H1 (cell line): ENCODE measurements around the gene ABI1. TPM values are rescaled to one million over a fixed set of nuclear protein-coding genes. Genes with fewer than 3 reads are reported as not detected.
A peak's percentile ranks its signal among the peaks of the same experiment; 100 is the strongest.

Experiments
- CTCF ChIA-PET: fragments of 300-600 bp; sonication (Branson Sonifier 250); formaldehyde crosslinking; loops from one replicate; lab custom pipeline; 2021; ENCODE audit not compliant: partially characterized antibody; lab: Charles Lee
- POLR2A ChIA-PET: fragments of 300-600 bp; sonication (Branson Sonifier 250); formaldehyde crosslinking; loops from one replicate; lab custom pipeline; 2021; ENCODE audit warnings: inconsistent platforms; ENCODE audit not compliant: partially characterized antibody; lab: Charles Lee
- DNase-seq, 2 experiments: peaks; one replicate each; pipeline versions ENCODE4 v3.0.0 to v3.0.0-alpha.2; 2010 to 2022; ENCODE audit warnings: low spot score in 2 of 2, low read depth in 1 of 2, mixed read lengths in 1 of 2
- FAIRE-seq: peaks from 2 replicates; lab custom pipeline; 2011; peaks lifted over from hg19 to GRCh38; lab: Jason Lieb, UNC
- H2AFZ ChIP-seq: 2 replicates; pipeline ENCODE4 v1.8.1; 2012; ENCODE audit warnings: low read length, inconsistent platforms
- H2AK5ac ChIP-seq: 2 replicates; pipeline ENCODE4 v1.6.1; 2013; ENCODE audit warnings: low read depth, low read length
- H2BK120ac ChIP-seq: replicated peaks from 2 replicates; pipeline ENCODE3; 2013; ENCODE audit warnings: low read depth, low read length, inconsistent platforms
- H2BK12ac ChIP-seq: 2 replicates; pipeline ENCODE4 v1.6.1; 2013; ENCODE audit warnings: low read depth, low read length
- H2BK15ac ChIP-seq: 2 replicates; pipeline ENCODE4 v1.6.1; 2013; ENCODE audit warnings: low read length
- H2BK20ac ChIP-seq: 2 replicates; pipeline ENCODE4 v1.6.1; 2013; ENCODE audit warnings: low read length
- H2BK5ac ChIP-seq: 2 replicates; pipeline ENCODE4 v1.6.1; 2013; ENCODE audit warnings: low read depth, low read length
- H3K14ac ChIP-seq: 2 replicates; pipeline ENCODE4 v1.6.1; 2013; ENCODE audit warnings: inconsistent platforms; ENCODE audit not compliant: insufficient read length
- H3K18ac ChIP-seq: 2 replicates; pipeline ENCODE4 v1.6.1; 2013; ENCODE audit warnings: low read length; ENCODE audit errors: extremely low read depth
- H3K23ac ChIP-seq: 2 replicates; pipeline ENCODE4 v1.6.1; 2013; ENCODE audit warnings: inconsistent platforms; ENCODE audit not compliant: insufficient read length
- H3K23me2 ChIP-seq: 2 replicates; pipeline ENCODE4 v1.6.1; 2013; ENCODE audit warnings: low read depth, low read length
- H3K27ac ChIP-seq: 2 replicates; pipeline ENCODE4 v1.6.1; 2011; ENCODE audit warnings: low read depth, low read length, inconsistent platforms
- H3K27me3 ChIP-seq, 4 experiments: replicated peaks in 1 of 4; 1 replicate in 1 of 4; 2 replicates in 3 of 4; pipeline versions ENCODE4 v1.6.1 to v1.8.1; 2011 to 2013; ENCODE audit warnings: low read length in 3 of 4, mild to moderate bottlenecking in 3 of 4, inconsistent platforms in 2 of 4, mixed read lengths in 2 of 4, moderate library complexity in 1 of 4; ENCODE audit not compliant: control insufficient read depth in 3 of 4, insufficient read depth in 3 of 4; ENCODE audit errors: extremely low read depth in 1 of 4
- H3K36me3 ChIP-seq, 4 experiments: 2 replicates each; pipeline versions ENCODE4 v1.6.1 to v1.8.1; 2011 to 2013; ENCODE audit warnings: mild to moderate bottlenecking in 4 of 4, low read length in 3 of 4, moderate library complexity in 2 of 4, control low read depth in 1 of 4, inconsistent platforms in 1 of 4; ENCODE audit not compliant: insufficient read depth in 4 of 4, control insufficient read depth in 2 of 4
- H3K4ac ChIP-seq: replicated peaks from 2 replicates; pipeline ENCODE3; 2013; ENCODE audit warnings: low read length, low read depth, mixed read lengths, inconsistent platforms; ENCODE audit not compliant: insufficient read length
- H3K4me1 ChIP-seq, 4 experiments: replicated peaks in 1 of 4; 1 replicate in 1 of 4; 2 replicates in 3 of 4; pipeline versions ENCODE4 v1.6.1 to v1.8.1; 2011 to 2013; ENCODE audit warnings: low read length in 3 of 4, inconsistent platforms in 2 of 4, mixed read lengths in 1 of 4; ENCODE audit not compliant: insufficient read depth in 4 of 4, control insufficient read depth in 3 of 4
- H3K4me2 ChIP-seq, 2 experiments: 2 replicates each; pipeline versions ENCODE4 v1.6.1 to v1.8.1; 2011 to 2013; ENCODE audit warnings: low read depth in 2 of 2, low read length in 2 of 2, control low read depth in 1 of 2, inconsistent platforms in 1 of 2, mild to moderate bottlenecking in 1 of 2; ENCODE audit not compliant: insufficient read depth in 1 of 2
- H3K4me3 ChIP-seq, 4 experiments: fragments of 200-600, 300-600 bp in 1 of 4; sonication (generic), shearing (Covaris generic), sonication (Bioruptor Twin) in 1 of 4; 2 replicates each; pipeline versions ENCODE4 v1.5.1 to v1.8.1; 2011 to 2016; ENCODE audit warnings: low read length in 4 of 4, low read depth in 3 of 4, control low read depth in 2 of 4, inconsistent platforms in 2 of 4, mild to moderate bottlenecking in 2 of 4, mixed read lengths in 1 of 4, moderate library complexity in 1 of 4; ENCODE audit not compliant: insufficient read depth in 2 of 4; ENCODE audit errors: extremely low read depth in 1 of 4
- H3K56ac ChIP-seq: replicated peaks from 2 replicates; pipeline ENCODE3; 2013; ENCODE audit warnings: low read depth, mild to moderate bottlenecking, mixed read lengths, low read length, inconsistent platforms; ENCODE audit not compliant: insufficient read length
- H3K79me1 ChIP-seq: 2 replicates; pipeline ENCODE4 v1.6.1; 2013; ENCODE audit warnings: low read depth, low read length, control low read depth
- H3K79me2 ChIP-seq, 2 experiments: 2 replicates each; pipeline versions ENCODE4 v1.6.1 to v1.8.1; 2012 to 2013; ENCODE audit warnings: low read length in 2 of 2, mild to moderate bottlenecking in 2 of 2, inconsistent platforms in 1 of 2; ENCODE audit not compliant: insufficient read depth in 2 of 2, control insufficient read depth in 1 of 2
- H3K9ac ChIP-seq, 4 experiments: replicated peaks in 1 of 4; 1 replicate in 1 of 4; 2 replicates in 3 of 4; pipeline versions ENCODE4 v1.6.1 to v1.8.1; 2011 to 2013; ENCODE audit warnings: low read depth in 3 of 4, low read length in 3 of 4, control low read depth in 2 of 4, mild to moderate bottlenecking in 2 of 4, moderate library complexity in 2 of 4, inconsistent platforms in 1 of 4; ENCODE audit errors: extremely low read depth in 1 of 4
- H3K9me3 ChIP-seq, 2 experiments: 2 replicates each; pipeline versions ENCODE4 v1.6.1 to v1.8.1; 2012 to 2013; ENCODE audit warnings: mild to moderate bottlenecking in 2 of 2, moderate library complexity in 2 of 2, control low read depth in 1 of 2, inconsistent platforms in 1 of 2, low read depth in 1 of 2, low read length in 1 of 2, mixed read lengths in 1 of 2; ENCODE audit not compliant: insufficient read depth in 2 of 2
- H4K20me1 ChIP-seq, 2 experiments: replicated peaks in 1 of 2; 2 replicates each; pipeline versions ENCODE3 to v1.8.1; 2011 to 2013; ENCODE audit warnings: inconsistent platforms in 2 of 2, low read length in 2 of 2, mild to moderate bottlenecking in 1 of 2; ENCODE audit not compliant: insufficient read depth in 2 of 2, control insufficient read depth in 1 of 2
- H4K5ac ChIP-seq: 2 replicates; pipeline ENCODE4 v1.6.1; 2013; ENCODE audit warnings: low read length, low read depth, mixed read lengths, inconsistent platforms; ENCODE audit not compliant: insufficient read length
- H4K8ac ChIP-seq: 2 replicates; pipeline ENCODE4 v1.8.0; 2013; ENCODE audit warnings: mild to moderate bottlenecking, moderate library complexity, low read length, inconsistent platforms; ENCODE audit not compliant: insufficient read depth; ENCODE audit errors: extremely low read depth
- H4K91ac ChIP-seq: replicated peaks from 2 replicates; pipeline ENCODE3; 2013; ENCODE audit warnings: low read length, mixed read lengths, inconsistent platforms; ENCODE audit not compliant: insufficient read length
- CEBPB ChIP-seq: IDR thresholded peaks from 2 replicates; pipeline ENCODE4 v1.6.1; 2012; ENCODE audit warnings: low read depth, low read length
- KDM5A ChIP-seq: fragments of 200-600 bp; IDR thresholded peaks from 2 replicates; pipeline ENCODE4 v1.7.1; 2012; ENCODE audit warnings: mild to moderate bottlenecking, low read length, inconsistent platforms, mixed read lengths
- POU5F1 ChIP-seq: IDR thresholded peaks from 2 replicates; pipeline ENCODE4 v1.6.1; 2011; ENCODE audit warnings: low read depth, mild to moderate bottlenecking, low read length, moderate library complexity
- TAF7 ChIP-seq: optimal IDR thresholded peaks from 2 replicates; pipeline ENCODE3; 2011; ENCODE audit warnings: low read depth, mild to moderate bottlenecking, inconsistent platforms, low read length, moderate library complexity, borderline replicate concordance
- WGBS, 2 experiments: shearing (Covaris generic) in 1 of 2; methylation state at CpG; one replicate each; pipeline versions ENCODE4 v1.1.6 to v1.1.7; 2013 to 2015; ENCODE audit warnings: low lambda C conversion rate in 2 of 2, mixed read lengths in 2 of 2, inconsistent platforms in 1 of 2, low coverage in 1 of 2, missing lambda C conversion rate in 1 of 2; ENCODE audit not compliant: insufficient replicate concordance in 2 of 2, insufficient coverage in 1 of 2, insufficient read length in 1 of 2; ENCODE audit errors: extremely low coverage in 1 of 2, missing lambda C conversion rate in 1 of 2; 5-methylcytosine and 5-hydroxymethylcytosine counted together
- polyA plus RNA-seq, 7 experiments: library from polyadenylated mRNA; depleted of rRNA in 3 of 7; stranded (reverse) in 5 of 7; unstranded in 2 of 7; fragments of >200 nt in 5 of 7; fragments of 200-250 nt in 2 of 7; gene quantifications; 1 replicate in 5 of 7; 2 replicates in 1 of 7; 4 replicates in 1 of 7; pipeline versions ENCODE4 v1.2.1 to v1.2.3, GENCODE V29; 2011 to 2013; ENCODE audit warnings: missing spikeins in 2 of 7, mixed read lengths in 2 of 7
- total RNA-seq: library from RNA; stranded (reverse); fragmentation: NEBNext Ultra II Directional; extraction: Animal tissue kit (Norgen Biotek cat#: 25700); gene quantifications from 2 replicates; pipeline ENCODE4 v1.2.1, GENCODE V29; 2021
- TF ChIP-seq, protein P1 (sequence below): IDR thresholded peaks from 2 replicates; pipeline ENCODE4 v1.6.1; 2012; ENCODE audit warnings: low read length, inconsistent platforms

ABI1 gene
- total and polyA plus RNA-seq, 2 of the 8 experiments (the other 6 are each of a cell fraction or from before 2014, with no cell fraction given), result 35.4 to 37.0 TPM

DNA sequence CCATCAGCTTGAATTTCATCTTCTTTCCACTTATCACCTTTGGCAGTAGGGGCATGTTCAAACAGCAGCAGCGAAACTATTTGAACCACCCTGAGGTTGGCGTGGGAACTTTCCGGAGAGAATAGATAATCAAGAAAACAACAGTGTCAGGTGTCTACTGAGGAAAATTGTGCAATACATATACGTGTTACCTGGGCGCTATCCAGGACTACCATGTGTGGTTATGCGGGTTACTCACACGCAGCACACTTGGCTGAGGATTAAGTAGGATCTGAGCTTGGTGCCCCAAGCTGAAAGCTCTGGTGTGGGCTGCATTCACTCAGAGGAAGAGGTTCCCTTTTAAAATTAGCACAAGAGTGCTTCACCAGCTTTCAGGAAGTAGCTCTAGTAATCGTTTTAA, 8.8 kb upstream of the ABI1 start:
- FAIRE-seq (no peak), DNase-seq (no peak)
- no peak overlapping the region for H2AFZ ChIP-seq

More for the DNA sequence above, 8.8 kb upstream of the ABI1 start:
- no peak overlapping the region for H3K14ac ChIP-seq
- H3K4me1 ChIP-seq, result no peaks in the 10 kb centered on the region
- no peak overlapping the region for H4K8ac ChIP-seq
- no peak overlapping the region for H3K56ac ChIP-seq
- TF ChIP-seq TAF7 (no peak), KDM5A (no peak), CEBPB (peak; percentile 4; the same call in 1 of the 2 replicates), POU5F1 (no peak)
- TF ChIP-seq, protein P1, sequence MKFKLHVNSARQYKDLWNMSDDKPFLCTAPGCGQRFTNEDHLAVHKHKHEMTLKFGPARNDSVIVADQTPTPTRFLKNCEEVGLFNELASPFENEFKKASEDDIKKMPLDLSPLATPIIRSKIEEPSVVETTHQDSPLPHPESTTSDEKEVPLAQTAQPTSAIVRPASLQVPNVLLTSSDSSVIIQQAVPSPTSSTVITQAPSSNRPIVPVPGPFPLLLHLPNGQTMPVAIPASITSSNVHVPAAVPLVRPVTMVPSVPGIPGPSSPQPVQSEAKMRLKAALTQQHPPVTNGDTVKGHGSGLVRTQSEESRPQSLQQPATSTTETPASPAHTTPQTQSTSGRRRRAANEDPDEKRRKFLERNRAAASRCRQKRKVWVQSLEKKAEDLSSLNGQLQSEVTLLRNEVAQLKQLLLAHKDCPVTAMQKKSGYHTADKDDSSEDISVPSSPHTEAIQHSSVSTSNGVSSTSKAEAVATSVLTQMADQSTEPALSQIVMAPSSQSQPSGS, result no peak
- H3K4me3 ChIP-seq, result no peak overlapping the region
- H3K79me1 ChIP-seq, result no peaks in the 10 kb centered on the region
- no peaks in the 10 kb centered on the region for H3K23me2 ChIP-seq
- H2BK15ac ChIP-seq, result no peak overlapping the region
- H3K23ac ChIP-seq, result no peak overlapping the region
- H3K4ac ChIP-seq, result no peak overlapping the region
- H4K5ac ChIP-seq, result peak overlapping the region; percentile 33
- no peak overlapping the region for H2BK12ac ChIP-seq
- H3K27me3 ChIP-seq, result no peaks in the 10 kb centered on the region
- no peak overlapping the region for H2BK120ac ChIP-seq
- no peak overlapping the region for H3K4me2 ChIP-seq
- no peak overlapping the region for H2BK5ac ChIP-seq
- ChIA-PET CTCF (interaction anchor here (1.3 to 3.0 kb wide), 3 partner anchors 13 to 143 kb away, joined by 4 to 15 read pairs (median 4); no protein-coding TSS in a partner anchor), POLR2A (interaction anchor here (1.3 kb wide), 2 partner anchors 9 to 154 kb away, joined by 3 read pairs; partner anchors contain the start of gene ABI1)
- no peaks in the 10 kb centered on the region; a peak in 1 of 8 replicates for H3K36me3 ChIP-seq
- WGBS, 2 experiments, result 88% methylated on average over 8 of the region's 8 CpGs; no CpG with 5 or more reads in 1 of the 2 experiments
- no peak overlapping the region for H2AK5ac ChIP-seq
- no peak overlapping the region for H4K91ac ChIP-seq
- H4K20me1 ChIP-seq, result no peaks in the 10 kb centered on the region
- H3K79me2 ChIP-seq, result no peaks in the 10 kb centered on the region
- H3K9me3 ChIP-seq, result no peaks in the 10 kb centered on the region
- H2BK20ac ChIP-seq, result no peak overlapping the region
- no peak overlapping the region for H3K9ac ChIP-seq
- H3K18ac ChIP-seq, result no peak overlapping the region
- H3K27ac ChIP-seq, result no peak overlapping the region
